Stimulated activated CD4-positive, alpha-beta T cell treated with anti-CD3 and anti-CD28 coated beads, TNF-alpha, amount 100 ng/mL, for 24 hours (primary cell): ENCODE data around the gene IMMP2L.

Experiments
- DNase-seq, 3 experiments: peaks; one replicate each; pipeline ENCODE4 v3.0.0-alpha.2; 2020; ENCODE audit warnings: low read depth in 3 of 3

IMMP2L gene

GRCh38 chr7:111159426-111159825 lies 402.9 kb downstream of the IMMP2L start:
- no peak for DNase-seq

- no peak for DNase-seq
These were observed 411.6 kb downstream of the IMMP2L start for GRCh38 chr7:111150709-111151108.

GRCh38 chr7:111147708-111148533 lies 414.4 kb downstream of the IMMP2L start:
- DNase-seq = no peak

- no peak for DNase-seq
These were observed 416.2 kb downstream of the IMMP2L start for GRCh38 chr7:111146136-111146535.

- no peak for DNase-seq
These were observed 416.8 kb downstream of the IMMP2L start for GRCh38 chr7:111145472-111145871.

- no peak for DNase-seq
These were observed 422.0 kb downstream of the IMMP2L start for GRCh38 chr7:111140091-111140865.

- no peak for DNase-seq
These were observed 423.7 kb downstream of the IMMP2L start for GRCh38 chr7:111138586-111138985.

GRCh38 chr7:111138193-111138569 lies 424.1 kb downstream of the IMMP2L start:
- peak; percentile 23 to 58 (median 35) for DNase-seq

GRCh38 chr7:111137296-111138192 lies 424.7 kb downstream of the IMMP2L start:
- DNase-seq = peak in 2 of 3 experiments; percentile 11 to 35

GRCh38 chr7:111132833-111133232 lies 429.5 kb downstream of the IMMP2L start:
- DNase-seq = no peak

- no peak for DNase-seq
These were observed 432.9 kb downstream of the IMMP2L start for GRCh38 chr7:111129435-111129834.

GRCh38 chr7:111126987-111127386 lies 435.3 kb downstream of the IMMP2L start:
- DNase-seq = no peak

GRCh38 chr7:111115966-111116365 lies 446.3 kb downstream of the IMMP2L start:
- no peak for DNase-seq

GRCh38 chr7:111113263-111114017 lies 448.9 kb downstream of the IMMP2L start:
- DNase-seq = no peak

GRCh38 chr7:111112439-111112838 lies 449.9 kb downstream of the IMMP2L start:
- DNase-seq = no peak

GRCh38 chr7:111108496-111108895 lies 453.8 kb downstream of the IMMP2L start:
- no peak for DNase-seq

- no peak for DNase-seq
These were observed 454.3 kb downstream of the IMMP2L start for GRCh38 chr7:111108000-111108399.

- DNase-seq = no peak
These were observed 454.7 kb downstream of the IMMP2L start for GRCh38 chr7:111107579-111107978.

GRCh38 chr7:111105269-111105668 lies 457.0 kb downstream of the IMMP2L start:
- no peak for DNase-seq

GRCh38 chr7:111104710-111105109 lies 457.6 kb downstream of the IMMP2L start:
- no peak for DNase-seq

- no peak for DNase-seq
These were observed 458.5 kb downstream of the IMMP2L start for GRCh38 chr7:111103678-111104274.
